HepG2 (cell line): ENCODE data around the gene ALDOA. TPM values are rescaled to one million over a fixed set of nuclear protein-coding genes. Genes with fewer than 3 reads are reported as not detected.
A peak's percentile ranks its signal among the peaks of the same experiment; 100 is the strongest.

Experiments
- ADNP ChIP-seq: sonication (generic); formaldehyde crosslinking; IDR thresholded peaks from 2 replicates; pipeline ENCODE4 v1.4.0; 2020; ENCODE audit warnings: missing genetic modification reagents
- AHR ChIP-seq: IDR thresholded peaks from 2 replicates; pipeline ENCODE4 v1.6.1; 2018; ENCODE audit warnings: missing genetic modification reagents, missing compliant biosample characterization
- BCL6 ChIP-seq: IDR thresholded peaks from 2 replicates; pipeline ENCODE4 v1.6.1; 2016; ENCODE audit warnings: missing genetic modification reagents, missing compliant biosample characterization
- BRF2 ChIP-seq: sonication (generic); formaldehyde crosslinking; IDR thresholded peaks from 2 replicates; pipeline ENCODE4 v1.8.1; 2022; ENCODE audit warnings: mild to moderate bottlenecking, missing genetic modification reagents
- CREBL2 ChIP-seq: sonication (generic); formaldehyde crosslinking; IDR thresholded peaks from 2 replicates; pipeline ENCODE4 v1.8.1; 2023; ENCODE audit warnings: missing genetic modification reagents, mild to moderate bottlenecking, borderline replicate concordance
- FOXJ3 ChIP-seq: sonication (generic); formaldehyde crosslinking; IDR thresholded peaks from 2 replicates; pipeline ENCODE4 v1.4.0; 2020; ENCODE audit warnings: missing genetic modification reagents, mild to moderate bottlenecking, borderline replicate concordance
- GABPA ChIP-seq, 2 experiments: IDR thresholded peaks; 2 replicates each; pipeline ENCODE4 v1.6.1; 2011 to 2016; ENCODE audit warnings: low read depth in 2 of 2, low read length in 1 of 2, missing biosample characterization in 1 of 2, missing genetic modification characterization in 1 of 2
- HDAC2 ChIP-seq: sonication (generic); formaldehyde crosslinking; IDR thresholded peaks from 2 replicates; pipeline ENCODE4 v1.4.0; 2020; ENCODE audit warnings: missing genetic modification reagents
- HES4 ChIP-seq: sonication (generic); formaldehyde crosslinking; IDR thresholded peaks from 2 replicates; pipeline ENCODE4 v1.9.0; 2021; ENCODE audit warnings: mild to moderate bottlenecking, missing genetic modification reagents, borderline replicate concordance
- HNF4A ChIP-seq: sonication (generic); formaldehyde crosslinking; IDR thresholded peaks from 2 replicates; pipeline ENCODE4 v1.4.0; 2020; ENCODE audit warnings: missing genetic modification reagents
- MXD1 ChIP-seq: sonication (generic); formaldehyde crosslinking; IDR thresholded peaks from 2 replicates; pipeline ENCODE4 v1.4.0; 2020; ENCODE audit warnings: mild to moderate bottlenecking, missing genetic modification reagents
- SETDB1 ChIP-seq: sonication (generic); formaldehyde crosslinking; IDR thresholded peaks from 2 replicates; pipeline ENCODE4 v1.5.1; 2020; ENCODE audit warnings: missing genetic modification reagents, mild to moderate bottlenecking, borderline replicate concordance
- SOX6 ChIP-seq, 2 experiments: fragments of 450-650 bp in 1 of 2; sonication (generic) in 1 of 2; formaldehyde crosslinking in 1 of 2; IDR thresholded peaks; 2 replicates each; pipeline versions ENCODE4 v1.4.0 to v1.6.1; 2017 to 2020; ENCODE audit warnings: antibody characterized with exemption in 1 of 2, mild to moderate bottlenecking in 1 of 2, missing genetic modification reagents in 1 of 2
- TERF1 ChIP-seq: sonication (generic); formaldehyde crosslinking; IDR thresholded peaks from 2 replicates; pipeline ENCODE4 v1.8.0; 2022; ENCODE audit warnings: mild to moderate bottlenecking, missing genetic modification reagents, moderate library complexity
- TRAFD1 ChIP-seq: sonication (generic); formaldehyde crosslinking; IDR thresholded peaks from 2 replicates; pipeline ENCODE4 v1.5.1; 2020; ENCODE audit warnings: missing genetic modification reagents, mild to moderate bottlenecking, borderline replicate concordance
- YEATS2 ChIP-seq: sonication (generic); formaldehyde crosslinking; IDR thresholded peaks from 2 replicates; pipeline ENCODE4 v1.4.0; 2020; ENCODE audit warnings: missing genetic modification reagents, borderline replicate concordance
- ZFP1 ChIP-seq: IDR thresholded peaks from 2 replicates; pipeline ENCODE4 v1.6.1; 2016
- ZNF333 ChIP-seq: sonication (generic); formaldehyde crosslinking; IDR thresholded peaks from 2 replicates; pipeline ENCODE4 v1.4.0; 2020; ENCODE audit warnings: mild to moderate bottlenecking, missing genetic modification reagents, borderline replicate concordance
- ZNF382 ChIP-seq: sonication (generic); formaldehyde crosslinking; IDR thresholded peaks from 2 replicates; pipeline ENCODE4 v1.5.0; 2020; ENCODE audit warnings: missing genetic modification reagents, mild to moderate bottlenecking, borderline replicate concordance
- ZNF639 ChIP-seq: conservative IDR thresholded peaks from 2 replicates; pipeline ENCODE4 v1.6.1; 2018; ENCODE audit warnings: missing genetic modification reagents
- ZNF652 ChIP-seq: IDR thresholded peaks from 2 replicates; pipeline ENCODE4 v1.6.1; 2016; ENCODE audit warnings: low read depth, borderline replicate concordance
- polyA plus RNA-seq, 8 experiments: library from polyadenylated mRNA; depleted of rRNA in 3 of 8; stranded (reverse) in 7 of 8; unstranded in 1 of 8; fragments of >200 nt; fragmentation: Illumina TruSeq in 4 of 8; extraction: Trizol in 4 of 8; gene quantifications; 2 replicates each; pipeline versions ENCODE4 v1.2.1 to v1.2.3, GENCODE V29; 2011 to 2016; ENCODE audit warnings: low read depth in 4 of 8, missing spikeins in 1 of 8, mixed read lengths in 1 of 8; ENCODE audit not compliant: insufficient read depth in 1 of 8
- total RNA-seq, 5 experiments: library from RNA; depleted of rRNA; stranded (reverse); fragments of >200 nt; fragmentation: Illumina TruSeq; extraction: Trizol; gene quantifications; 2 replicates each; pipeline ENCODE4 v1.2.3, GENCODE V29; 2016; ENCODE audit warnings: low read depth in 1 of 5

ALDOA gene
- total and polyA plus RNA-seq, 2 of the 13 experiments (the other 11 are each of a cell fraction or from before 2014, with no cell fraction given): 925 to 1,884 TPM

GRCh38 chr16:30075503-30076275, 10.1 kb downstream of the ALDOA start, which contains the start of gene PPP4C (continued):
- no peak for TF ChIP-seq FOXJ3 (CRISPR knock-in tag)
- TF ChIP-seq YEATS2 (CRISPR knock-in tag): peak; percentile 84; the same call in 1 of the 2 replicates
- no peak for TF ChIP-seq CREBL2 (CRISPR knock-in tag)
- peak; percentile 53; the same call in 1 of the 2 replicates for TF ChIP-seq MXD1
- no peak for TF ChIP-seq ZNF382
- TF ChIP-seq ZNF639 (CRISPR knock-in tag): no peak; the same call in 1 of the 2 replicates
- 0 out of 2 replicates have a peak, but pooled peaks have one; percentile 17 for TF ChIP-seq ZFP1 (CRISPR knock-in tag)
- TF ChIP-seq HDAC2 (CRISPR knock-in tag): 0 out of 2 replicates have a peak, but pooled peaks have one; percentile 10
- peak; percentile 96 for TF ChIP-seq GABPA (IDR thresholded peaks at IDR 0.05; ENCODE audit: low read depth, low read length)
- TF ChIP-seq GABPA (CRISPR knock-in tag; IDR thresholded peaks at IDR 0.05; ENCODE audit: low read depth): peak; percentile 95
- TF ChIP-seq ADNP: no peak
- TF ChIP-seq ZNF652 (CRISPR knock-in tag): no peak
- no peak for TF ChIP-seq HNF4A (CRISPR knock-in tag)
- no peak for TF ChIP-seq TERF1 (CRISPR knock-in tag)
- TF ChIP-seq AHR (CRISPR knock-in tag): no peak
- peak; percentile 24; the same call in 1 of the 2 replicates for TF ChIP-seq BRF2 (CRISPR knock-in tag)
- TF ChIP-seq SOX6 (IDR thresholded peaks at IDR 0.05): no peak
- TF ChIP-seq SOX6 (CRISPR knock-in tag; IDR thresholded peaks at IDR 0.05): no peak
- peak; percentile 64; the same call in 1 of the 2 replicates for TF ChIP-seq HES4 (CRISPR knock-in tag)
- no peak; the same call in 1 of the 2 replicates for TF ChIP-seq ZNF333 (CRISPR knock-in tag)
- no peak for TF ChIP-seq TRAFD1
- no peak for TF ChIP-seq SETDB1 (CRISPR knock-in tag)
- TF ChIP-seq BCL6 (CRISPR knock-in tag): peak; percentile 28; the same call in 1 of the 2 replicates
